SU-DHL-6 (cell line): ENCODE results near the gene TADA1.

Experiments
- H2AFZ ChIP-seq: fragments of 200-600 bp; sonication (generic); 2 replicates; pipeline ENCODE4 v1.6.1; 2014; ENCODE audit warnings: low read depth, mild to moderate bottlenecking, moderate library complexity, mixed read lengths, antibody characterized with exemption, low read length; ENCODE audit not compliant: severe bottlenecking
- H3F3A ChIP-seq: fragments of 200-600 bp; shearing (Covaris generic); 2 replicates; pipeline ENCODE4 v1.6.0; 2016; ENCODE audit warnings: antibody characterized with exemption, mild to moderate bottlenecking; ENCODE audit not compliant: insufficient read depth
- H3K27ac ChIP-seq: fragments of 200-600 bp; sonication (generic); 2 replicates; pipeline ENCODE4 v1.5.1; 2016; ENCODE audit warnings: low read depth, mild to moderate bottlenecking, low read length, moderate library complexity, mixed read lengths
- H3K27me3 ChIP-seq: fragments of 200-600 bp; sonication (generic), shearing (Covaris generic); 2 replicates; pipeline ENCODE4 v1.6.0; 2014; ENCODE audit warnings: mild to moderate bottlenecking, low read length
- H3K36me3 ChIP-seq: fragments of 200-600 bp; sonication (generic); 2 replicates; pipeline ENCODE4 v1.6.1; 2014; ENCODE audit warnings: mild to moderate bottlenecking, low read length, mixed read lengths
- H3K4me2 ChIP-seq: fragments of 300-600, 200-600 bp; shearing (Covaris generic), sonication (generic); 2 replicates; pipeline ENCODE4 v1.6.0; 2014; ENCODE audit warnings: low read length, low read depth, mild to moderate bottlenecking; ENCODE audit not compliant: poor library complexity, severe bottlenecking
- H3K4me3 ChIP-seq: fragments of 200-600 bp; sonication (generic); 2 replicates; pipeline ENCODE4 v1.5.1; 2014; ENCODE audit warnings: antibody characterized with exemption, low read length, mild to moderate bottlenecking, mixed read lengths; ENCODE audit not compliant: insufficient read depth, poor library complexity, severe bottlenecking
- H3K79me2 ChIP-seq: fragments of 200-600 bp; sonication (generic); 2 replicates; pipeline ENCODE4 v1.6.1; 2014; ENCODE audit warnings: mild to moderate bottlenecking, low read length, moderate library complexity; ENCODE audit not compliant: insufficient read depth
- H3K9ac ChIP-seq: fragments of 200-600 bp; sonication (generic); 2 replicates; pipeline ENCODE4 v1.7.0; 2014; ENCODE audit warnings: mild to moderate bottlenecking, low read length
- H3K9me2 ChIP-seq: fragments of 200-600 bp; sonication (generic); replicated peaks from 2 replicates; pipeline ENCODE4 v1.6.1; 2014; ENCODE audit warnings: low read length; ENCODE audit not compliant: insufficient read depth
- H3K9me3 ChIP-seq: fragments of 200-600 bp; sonication (generic); 2 replicates; pipeline ENCODE4 v1.6.1; 2014; ENCODE audit warnings: low read length, mixed read lengths; ENCODE audit not compliant: insufficient read depth
- H4K20me1 ChIP-seq: fragments of 200-600 bp; sonication (generic); 2 replicates; pipeline ENCODE4 v1.6.1; 2014; ENCODE audit warnings: low read depth, mild to moderate bottlenecking, antibody characterized with exemption, low read length, moderate library complexity, mixed read lengths
- CTCF ChIP-seq: fragments of 200-600 bp; sonication (generic); IDR thresholded peaks from one replicate; pipeline ENCODE4 v1.5.1; 2017; ENCODE audit warnings: antibody characterized with exemption, mild to moderate bottlenecking, low read length, moderate library complexity; ENCODE audit not compliant: insufficient read depth, poor library complexity, severe bottlenecking
- EZH2phosphoT487 ChIP-seq: fragments of 200-600 bp; sonication (generic), shearing (Covaris generic); conservative IDR thresholded peaks from 2 replicates; pipeline ENCODE4 v1.6.1; 2018; ENCODE audit warnings: mild to moderate bottlenecking, antibody characterized with exemption, low read length, moderate library complexity, mixed read lengths

Gene TADA1

GRCh38 chr1:166918956-166919316 is 42.9 kb upstream of the TADA1 start:
- no peaks in the 10 kb centered on the region for H3K27me3 ChIP-seq
- no peak overlapping the region for H3K4me2 ChIP-seq
- TF ChIP-seq EZH2phosphoT487, result no peak
- TF ChIP-seq CTCF, result no peak
- no peak overlapping the region for H3K9ac ChIP-seq
- no peaks in the 10 kb centered on the region for H3K79me2 ChIP-seq
- no peaks in the 10 kb centered on the region for H3K9me3 ChIP-seq
- no peak overlapping the region for H3K27ac ChIP-seq
- H3K9me2 ChIP-seq, result no peaks in the 10 kb centered on the region
- H2AFZ ChIP-seq, result no peak overlapping the region
- no peaks in the 10 kb centered on the region for H3F3A ChIP-seq
- H3K4me3 ChIP-seq, result no peak overlapping the region
- H3K36me3 ChIP-seq, result no peaks in the 10 kb centered on the region
- no peaks in the 10 kb centered on the region for H4K20me1 ChIP-seq

- H3K9me3 ChIP-seq, result no peaks in the 10 kb centered on the region
- no peak overlapping the region for H3K9ac ChIP-seq
- no peak overlapping the region for H3K4me3 ChIP-seq
- H3K27me3 ChIP-seq, result no peaks in the 10 kb centered on the region
- no peak for TF ChIP-seq EZH2phosphoT487
- TF ChIP-seq CTCF, result no peak
- H3F3A ChIP-seq, result no peaks in the 10 kb centered on the region
- H2AFZ ChIP-seq, result no peak overlapping the region
- H3K4me2 ChIP-seq, result no peak overlapping the region
- no peaks in the 10 kb centered on the region for H4K20me1 ChIP-seq
- H3K27ac ChIP-seq, result no peak overlapping the region
- H3K9me2 ChIP-seq, result no peaks in the 10 kb centered on the region
- H3K79me2 ChIP-seq, result no peaks in the 10 kb centered on the region
- no peaks in the 10 kb centered on the region for H3K36me3 ChIP-seq
These were observed 42.3 kb upstream of the TADA1 start for GRCh38 chr1:166918088-166918955.

DNA sequence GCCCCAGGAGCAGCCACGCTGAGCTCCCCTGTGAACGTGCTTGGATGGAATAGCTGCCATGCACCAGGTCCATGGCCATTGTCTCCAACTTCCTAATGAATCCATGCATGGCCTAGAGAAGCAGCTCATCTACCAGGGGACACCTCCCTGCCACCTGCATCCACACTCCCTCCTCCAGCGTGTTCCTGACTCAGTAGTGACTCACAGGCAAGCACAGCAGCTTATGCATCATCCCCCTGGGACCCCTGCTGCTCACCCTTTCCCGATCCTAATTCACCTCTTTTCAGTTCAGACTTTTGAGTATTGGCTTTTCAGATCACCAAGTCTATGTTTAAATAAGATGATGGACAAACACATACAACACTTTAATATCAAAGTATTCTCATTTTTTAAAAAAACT is 39.9 kb upstream of the TADA1 start:
- Histone ChIP-seq H3K79me2 (no peaks in the 10 kb centered on the region), H3K27me3 (no peaks in the 10 kb centered on the region), H2AFZ (no peak overlapping the region), H3K36me3 (0 out of 2 replicates have a peak, but pooled peaks cover 4% of the 10 kb centered on the region), H3K27ac (no peak overlapping the region), H3K9me3 (0 out of 2 replicates have a peak, but pooled peaks cover 4% of the 10 kb centered on the region), H3F3A (no peaks in the 10 kb centered on the region), H3K9me2 (no peaks in the 10 kb centered on the region), H3K9ac (no peak overlapping the region), H3K4me2 (no peak overlapping the region), H3K4me3 (no peak overlapping the region), H4K20me1 (no peaks in the 10 kb centered on the region)
- no peak for TF ChIP-seq CTCF
- TF ChIP-seq EZH2phosphoT487, result no peak
